ENCODE data around the gene CCDC116. TPM values are rescaled to one million over a fixed set of nuclear protein-coding genes. Genes with fewer than 3 reads are reported as not detected.
"Not testable (repeated sequence)": the region's sequence is repeated elsewhere in the genome, so short reads cannot be mapped to it uniquely, and the experiment has no call there.

Gene CCDC116
- total RNA-seq, 1 donor from 2014 or later, result 0.43 TPM

- intact Hi-C loops (cut with DNase I), result no loop called here
- no peak for DNase-seq (ENCODE audit: low spot score)
Measured at GRCh38 chr22:21605887-21606564, 26.5 kb upstream of the CCDC116 start.

- intact Hi-C loops (cut with DNase I), result no loop called here
- no peak for DNase-seq (ENCODE audit: low spot score)
Measured at GRCh38 chr22:21606775-21607174, 25.8 kb upstream of the CCDC116 start.

DNA sequence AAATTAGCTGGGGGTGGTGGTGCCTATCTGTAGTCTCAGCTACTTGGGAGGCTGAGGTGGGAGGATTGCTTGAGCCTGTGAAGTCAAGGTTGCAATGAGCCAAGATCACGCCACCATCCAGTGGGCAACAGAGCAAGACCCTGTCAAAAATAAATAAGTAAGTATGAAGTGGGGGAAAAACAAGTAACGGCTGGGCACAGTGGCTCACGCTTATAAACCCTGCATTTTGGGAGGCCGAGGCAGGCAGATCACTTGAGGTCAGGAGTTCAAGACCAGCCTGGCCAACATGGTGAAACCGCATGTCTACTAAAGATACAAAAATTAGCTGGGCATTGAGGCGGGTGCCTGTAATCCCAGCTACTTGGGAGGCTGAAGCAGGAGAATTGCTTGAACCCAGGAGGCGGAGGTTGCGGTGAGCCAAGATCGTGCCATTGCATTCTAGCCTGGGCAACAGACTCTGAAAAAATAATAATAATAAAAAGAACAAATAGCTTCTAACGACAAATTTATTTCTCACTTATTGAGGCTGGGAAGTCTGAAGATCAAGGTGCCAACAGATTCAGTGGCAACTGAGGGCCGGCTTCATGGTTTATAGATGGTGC, 22.9 kb upstream of the CCDC116 start:
- DNase-seq (ENCODE audit: low spot score); intact Hi-C loops (cut with DNase I): not testable (repeated sequence)

- no peak for DNase-seq (ENCODE audit: low spot score)
- intact Hi-C loops (cut with DNase I), result no loop called here
Measured at GRCh38 chr22:21611210-21611977, 21.2 kb upstream of the CCDC116 start.

GRCh38 chr22:21612858-21613257, 19.7 kb upstream of the CCDC116 start:
- intact Hi-C loops (cut with DNase I), result no loop called here
- DNase-seq (ENCODE audit: low spot score), result no peak

GRCh38 chr22:21613553-21614233, 18.9 kb upstream of the CCDC116 start:
- DNase-seq (ENCODE audit: low spot score), result no peak
- intact Hi-C loops (cut with DNase I), result no loop called here

DNA sequence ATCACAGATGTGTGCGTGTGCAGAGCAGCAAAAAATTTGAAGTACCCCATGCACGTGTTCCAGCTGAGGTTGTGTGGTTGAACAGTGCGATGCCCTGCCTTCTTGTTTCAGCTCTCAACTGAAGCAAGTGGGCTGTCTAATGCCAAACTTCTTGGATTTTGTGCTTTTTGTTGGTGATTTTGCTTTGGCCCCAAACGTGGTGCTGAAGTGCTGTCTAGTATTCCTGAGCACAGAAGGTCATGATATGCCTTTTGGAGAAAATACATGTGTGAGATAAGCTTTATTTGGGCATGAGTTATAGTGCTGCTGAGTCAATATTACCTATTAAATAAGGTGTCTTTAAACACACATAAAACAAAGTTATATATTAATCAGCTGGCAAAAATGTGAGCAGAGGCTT, 16.8 kb upstream of the CCDC116 start:
- intact Hi-C loops (cut with DNase I), result no loop called here
- no peak for DNase-seq (ENCODE audit: low spot score)

- DNase-seq (ENCODE audit: low spot score); intact Hi-C loops (cut with DNase I): not testable (repeated sequence)
Measured at GRCh38 chr22:21617337-21617736, 15.2 kb upstream of the CCDC116 start.

- intact Hi-C loops (cut with DNase I), result no loop called here
- DNase-seq (ENCODE audit: low spot score), result no peak
Measured at GRCh38 chr22:21621025-21621424, 11.5 kb upstream of the CCDC116 start.

GRCh38 chr22:21622011-21622918, 10.3 kb upstream of the CCDC116 start:
- intact Hi-C loops (cut with DNase I), result no loop called here
- DNase-seq (ENCODE audit: low spot score), result no peak

DNA sequence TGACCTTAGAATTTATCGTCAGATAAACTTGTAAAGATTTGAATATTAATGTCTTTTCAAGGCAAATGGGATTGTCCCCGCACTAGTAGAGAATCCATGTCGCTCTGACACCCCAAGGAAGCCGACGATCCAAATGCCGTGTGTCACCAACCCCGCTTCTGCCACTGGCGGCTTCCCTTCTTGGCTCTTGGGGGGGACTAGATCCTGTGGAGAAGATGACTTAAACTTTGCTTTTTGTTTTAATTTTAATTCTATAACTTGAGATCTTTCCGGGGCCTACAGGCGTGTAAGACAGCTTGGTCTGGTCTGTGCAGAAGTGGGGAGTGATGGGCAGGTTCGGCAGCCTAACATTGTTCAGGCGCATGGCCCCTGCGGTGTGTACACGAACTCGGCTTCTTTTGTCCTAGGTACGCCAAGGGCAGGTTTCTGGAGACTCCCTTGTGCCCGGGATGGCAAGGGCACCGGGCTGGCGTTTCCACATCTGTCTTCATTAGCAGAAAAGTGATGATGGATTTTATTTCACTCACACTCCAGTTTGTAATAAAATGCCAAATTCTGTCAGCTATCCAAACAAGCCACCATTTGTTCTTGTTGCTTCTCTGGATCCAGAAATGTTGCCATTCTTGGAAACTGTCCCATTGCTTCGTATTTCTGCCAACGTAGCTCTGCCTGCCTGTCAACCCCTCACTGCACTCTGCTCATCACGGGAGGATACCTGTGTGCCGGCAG, 9.5 kb upstream of the CCDC116 start:
- no peak for DNase-seq (ENCODE audit: low spot score)
- intact Hi-C loops (cut with DNase I), result no loop called here

DNA sequence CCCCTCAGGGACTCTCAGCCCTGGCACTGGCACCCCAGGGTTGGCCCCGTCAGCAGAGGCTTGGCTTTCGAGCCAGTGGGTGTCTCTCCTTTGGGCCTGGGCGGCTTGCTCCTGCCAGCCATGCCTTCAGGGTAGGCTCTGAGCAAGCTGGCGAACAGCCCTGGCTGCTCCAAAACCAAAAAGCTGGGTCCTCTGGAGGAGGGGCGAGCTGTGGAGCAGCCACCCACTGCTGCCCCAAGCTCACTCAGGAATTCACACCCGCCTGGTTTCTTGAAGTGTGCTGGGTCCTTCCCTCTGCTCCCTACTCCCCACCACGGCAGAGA, 9.0 kb upstream of the CCDC116 start:
- intact Hi-C loops (cut with DNase I), result no loop called here
- no peak for DNase-seq (ENCODE audit: low spot score)

DNA sequence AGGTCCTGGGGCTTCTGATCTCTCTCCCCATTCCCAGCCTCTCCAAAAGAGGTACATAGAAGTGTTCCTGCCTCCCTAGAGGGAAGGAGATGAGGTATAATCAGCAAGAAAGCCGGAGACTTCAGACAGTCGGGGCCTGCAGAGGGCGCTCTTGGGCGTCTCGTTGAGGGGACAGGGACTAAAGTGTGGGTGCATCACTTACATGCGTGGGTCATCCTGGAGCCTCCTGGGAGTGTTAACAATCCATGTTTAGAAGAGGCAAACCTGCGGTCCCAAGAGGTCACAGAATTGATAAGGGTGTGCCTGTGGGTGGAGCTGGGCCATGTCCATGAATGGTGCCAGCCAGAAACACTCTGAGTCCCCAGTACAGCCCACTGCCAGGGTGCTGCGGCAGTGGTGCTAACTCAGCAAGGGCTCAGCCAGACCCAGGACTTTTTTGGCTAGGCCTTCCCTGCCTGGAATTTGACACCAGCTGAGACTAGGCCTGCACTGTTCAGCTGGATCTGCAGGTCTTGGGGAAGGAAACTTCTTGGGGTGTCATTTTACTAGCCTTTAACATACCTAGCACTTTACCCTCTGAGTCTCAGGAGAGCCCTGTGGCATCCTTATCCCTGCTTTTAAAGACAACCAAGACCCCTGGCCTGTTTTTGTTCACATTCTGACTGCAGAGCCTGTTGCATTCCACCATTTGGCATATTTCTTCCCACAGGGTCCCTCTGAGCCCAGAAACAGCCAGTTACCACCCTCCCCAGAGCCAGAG, 8.3 kb upstream of the CCDC116 start:
- DNase-seq (ENCODE audit: low spot score), result no peak
- intact Hi-C loops (cut with DNase I), result no loop called here

DNA sequence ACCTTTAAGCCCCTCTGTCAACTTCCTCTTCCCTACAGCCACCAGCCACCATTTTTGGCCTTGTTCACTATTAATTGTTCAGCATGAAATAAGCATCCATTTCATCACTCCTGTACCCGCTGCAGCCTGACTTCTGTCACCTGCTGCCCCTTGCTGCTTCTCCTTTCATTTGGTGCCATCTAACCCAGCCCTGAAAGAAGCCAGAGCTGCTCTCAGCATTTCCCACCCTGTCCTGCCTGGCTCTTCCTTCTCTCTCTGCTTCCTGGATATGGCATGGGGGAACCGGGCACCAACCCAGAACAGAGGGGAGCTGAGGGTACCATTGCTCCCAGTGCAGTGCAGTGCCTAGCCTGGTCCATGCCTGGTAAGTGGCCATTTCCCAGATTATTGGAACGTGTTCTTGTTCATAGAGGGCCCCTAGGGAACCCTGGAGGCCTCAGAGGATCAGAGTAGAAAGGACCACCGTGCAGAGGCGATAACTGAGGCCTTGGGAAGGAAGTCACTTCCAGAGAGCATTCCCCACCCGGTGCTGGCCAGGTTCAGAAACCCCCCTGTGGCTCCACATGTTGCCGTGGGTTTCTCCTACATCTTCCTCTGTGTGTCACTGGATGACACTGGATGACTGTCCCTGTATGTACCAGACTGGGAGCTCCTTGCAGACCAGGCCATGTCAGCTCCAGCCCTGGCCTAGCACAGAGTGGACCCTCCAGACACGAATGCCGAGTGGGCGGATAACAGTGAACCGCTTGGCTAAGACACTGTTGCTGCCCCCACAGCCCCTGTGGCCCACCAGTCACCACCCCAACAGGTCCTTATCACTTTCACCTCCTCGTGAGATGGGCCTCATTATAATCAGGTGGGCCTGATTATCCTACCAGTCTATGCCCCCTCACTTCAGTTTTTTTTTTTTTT, 7.4 kb upstream of the CCDC116 start:
- intact Hi-C loops (cut with DNase I), result loop anchor here (5.0 kb wide), 1 partner anchor 33 kb away; no protein-coding TSS in a partner anchor
- no peak for DNase-seq (ENCODE audit: low spot score)

- DNase-seq (ENCODE audit: low spot score), result no peak
- intact Hi-C loops (cut with DNase I), result loop anchor here (5.0 kb wide), 1 partner anchor 34 kb away; no protein-coding TSS in a partner anchor
Measured at GRCh38 chr22:21626073-21626734, 6.4 kb upstream of the CCDC116 start.

GRCh38 chr22:21626735-21627469, 5.7 kb upstream of the CCDC116 start:
- intact Hi-C loops (cut with DNase I), result loop anchor here (5.0 kb wide), 1 partner anchor 35 kb away; no protein-coding TSS in a partner anchor
- no peak for DNase-seq (ENCODE audit: low spot score)

All from cardiac septum (tissue), 1 donor.